HG02870 (cell line): ENCODE data around the gene CCL11.
"Not testable (repeated sequence)": the region's sequence is repeated elsewhere in the genome, so short reads cannot be mapped to it uniquely, and the experiment has no call there.

Source experiments
- ATAC-seq: cut with Tn5 transposase; IDR thresholded peaks from one replicate; pipeline ENCODE4 v1.9.1; 2021; ENCODE audit warnings: mild to moderate bottlenecking, moderate library complexity; ENCODE audit not compliant: unreplicated experiment

CCL11 gene

GRCh38 chr17:34305606-34306005 lies 20.1 kb downstream of the CCL11 start:
- no peak for ATAC-seq

DNA sequence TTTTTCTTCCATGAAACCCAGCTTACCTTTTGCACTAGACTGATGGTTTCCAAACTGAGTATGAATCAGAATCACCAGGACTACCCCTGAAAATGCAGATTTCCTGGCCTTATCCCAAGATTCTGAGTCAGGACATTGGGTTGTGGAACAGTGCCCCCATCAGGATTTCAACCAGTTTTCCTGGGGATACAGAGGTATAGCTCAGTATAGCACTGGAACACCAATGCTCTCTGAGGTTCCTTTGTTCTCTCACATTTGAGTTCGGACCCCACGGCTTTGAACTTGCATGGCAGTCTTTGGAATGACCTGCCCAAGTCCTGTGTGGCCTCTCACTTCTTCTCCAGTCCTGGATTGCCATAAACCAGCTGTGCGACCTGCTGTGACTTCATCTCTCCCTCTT lies 20.9 kb downstream of the CCL11 start:
- ATAC-seq, result no peak

DNA sequence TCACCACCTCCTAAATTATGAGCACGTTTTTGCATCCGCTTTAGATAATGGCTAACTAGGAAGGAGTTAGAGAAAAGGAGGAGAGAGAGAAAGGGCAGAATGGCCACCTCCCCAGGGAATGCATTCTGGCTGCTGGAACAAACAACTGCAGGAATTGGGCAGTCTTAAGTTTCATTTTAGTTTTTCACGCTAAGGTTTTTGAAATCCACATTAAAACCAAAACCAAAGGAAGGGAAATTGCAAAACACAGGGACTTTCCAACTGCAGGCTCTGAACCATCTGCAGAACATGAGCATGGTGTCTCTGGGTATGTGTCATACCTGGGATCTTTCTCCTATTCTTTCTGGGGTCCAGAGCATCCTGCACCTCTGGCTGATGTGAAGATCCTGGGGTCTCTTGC lies 21.6 kb downstream of the CCL11 start:
- no peak for ATAC-seq

- ATAC-seq, result no peak
These were observed 22.8 kb downstream of the CCL11 start for GRCh38 chr17:34308371-34308770.

DNA sequence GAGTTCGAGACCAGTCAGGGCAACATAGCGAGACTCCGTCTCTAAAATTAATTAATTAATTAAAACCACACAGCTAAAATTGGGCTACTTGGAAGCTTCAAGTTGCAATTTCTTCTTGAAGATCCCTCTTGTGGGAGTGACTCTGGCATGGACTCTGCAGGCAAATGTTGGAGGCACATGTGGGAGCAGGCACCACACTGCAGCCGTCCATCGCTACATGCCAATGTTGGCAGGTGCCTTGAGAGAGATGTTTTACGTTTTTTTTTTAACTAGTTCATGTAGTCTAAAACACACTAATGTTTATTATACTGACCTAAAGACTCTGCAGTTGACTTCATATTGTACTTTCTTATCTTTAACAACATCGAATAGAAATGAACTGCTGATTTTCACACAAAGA lies 25.7 kb downstream of the CCL11 start:
- ATAC-seq, result no peak

- ATAC-seq, result no peak
These were observed 26.5 kb downstream of the CCL11 start for GRCh38 chr17:34312080-34312479.

DNA sequence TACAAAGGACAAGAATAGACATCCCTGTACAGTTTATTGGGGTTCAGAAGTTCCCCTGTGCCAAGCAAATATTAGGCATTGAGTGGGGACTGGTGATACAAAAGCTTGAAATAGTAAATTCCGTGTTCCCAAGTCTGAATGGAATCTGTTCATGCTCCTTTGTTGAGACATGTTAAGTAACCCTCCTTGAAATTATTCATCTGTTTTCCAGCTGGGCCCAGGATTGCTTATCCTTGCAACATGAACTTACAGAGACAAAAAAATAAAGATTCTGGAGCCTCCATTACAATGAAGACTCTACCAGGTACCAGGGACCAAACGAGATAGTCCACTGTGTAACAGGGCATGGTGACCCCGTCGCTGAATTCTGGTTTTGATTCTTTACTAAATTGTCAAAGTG lies 27.6 kb downstream of the CCL11 start:
- ATAC-seq, result no peak

- ATAC-seq, result no peak
These were observed 28.7 kb downstream of the CCL11 start for GRCh38 chr17:34314279-34314678.

DNA sequence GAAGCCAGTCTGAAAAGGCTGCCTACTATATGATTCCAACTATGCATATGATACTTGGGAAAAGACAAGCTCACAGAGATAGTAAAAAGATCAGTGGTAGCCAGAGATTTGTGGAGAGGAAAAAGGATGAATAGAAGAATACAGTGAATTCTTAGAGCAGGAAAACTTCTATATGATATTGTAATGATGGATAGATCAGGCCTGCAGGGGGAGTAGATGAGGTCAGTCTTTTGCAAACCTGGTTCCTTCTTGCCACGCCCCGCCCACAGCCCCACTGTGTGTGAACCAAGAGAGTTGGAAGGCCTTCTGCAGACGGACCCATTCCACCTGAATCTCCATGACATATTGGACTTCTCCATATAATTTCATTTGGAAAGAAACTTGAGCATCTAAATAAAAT lies 32.9 kb downstream of the CCL11 start:
- ATAC-seq, result no peak

DNA sequence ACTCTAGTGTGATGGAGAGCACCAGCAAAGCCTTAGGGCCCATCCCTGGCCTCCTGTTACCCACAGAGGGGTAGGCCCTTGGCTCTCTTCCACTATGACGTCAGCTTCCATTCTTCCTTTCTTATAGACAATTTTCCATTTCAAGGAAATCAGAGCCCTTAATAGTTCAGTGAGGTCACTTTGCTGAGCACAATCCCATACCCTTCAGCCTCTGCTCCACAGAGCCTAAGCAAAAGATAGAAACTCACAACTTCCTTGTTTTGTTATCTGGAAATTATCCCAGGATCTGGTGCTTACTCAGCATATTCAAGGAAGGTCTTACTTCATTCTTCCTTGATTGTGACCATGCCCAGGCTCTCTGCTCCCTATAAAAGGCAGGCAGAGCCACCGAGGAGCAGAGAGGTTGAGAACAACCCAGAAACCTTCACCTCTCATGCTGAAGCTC lies 33.5 kb downstream of the CCL11 start, which contains the start of gene CCL8:
TSS of gene CCL8 (plus strand) at position 397 of the 445 bp plus-strand sequence. CDS start 67 bp downstream, outside the sequence.
- no peak for ATAC-seq

DNA sequence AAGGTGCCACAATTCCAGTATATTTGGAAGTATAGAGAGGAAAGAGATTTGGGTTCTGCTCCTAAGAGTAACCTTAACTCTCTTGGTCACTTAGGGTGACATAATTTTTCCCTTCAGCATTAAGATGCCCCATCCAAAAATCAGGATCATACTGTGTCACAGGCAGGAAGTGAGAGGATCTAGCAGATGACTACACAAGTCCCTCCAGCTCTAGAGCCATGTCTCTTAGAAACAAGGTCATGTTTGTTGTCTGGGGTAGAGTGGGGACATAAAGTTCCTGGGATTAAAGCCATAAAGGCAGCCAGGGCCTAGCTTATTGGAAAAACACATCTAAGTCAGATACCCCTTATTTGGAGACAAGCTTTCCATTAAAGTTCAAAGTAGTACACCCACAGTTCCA lies 36.4 kb downstream of the CCL11 start:
- ATAC-seq, result no peak

- not testable (repeated sequence) for ATAC-seq
These were observed 42.0 kb downstream of the CCL11 start for GRCh38 chr17:34327580-34327979.

DNA sequence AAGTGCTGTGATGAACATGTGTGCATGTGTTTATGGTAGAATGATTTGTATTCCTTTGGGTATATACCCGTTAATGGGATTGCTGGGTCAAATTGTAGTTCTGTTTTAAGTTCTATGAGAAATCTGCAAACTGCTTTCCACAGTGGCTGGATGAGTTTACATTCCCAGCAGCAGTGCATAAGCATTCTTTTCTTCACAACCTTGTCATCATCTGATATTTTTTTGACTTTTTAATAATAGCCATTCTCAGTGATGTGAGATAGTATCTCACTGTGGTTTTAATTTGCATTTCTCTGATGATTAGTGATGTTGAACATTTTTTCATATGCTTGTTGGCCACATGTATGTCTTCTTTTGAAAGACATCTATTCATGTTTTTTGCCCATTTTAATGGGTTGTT lies 52.2 kb downstream of the CCL11 start:
- ATAC-seq, result no peak
